MCF 10A (cell line): ENCODE data around the gene RTKN2. TPM values are rescaled to one million over a fixed set of nuclear protein-coding genes. Genes with fewer than 3 reads are reported as not detected.

Experiments used
- BruUV-seq: library from RNA; stranded (reverse); fragments of 400-500 nt; replicated peaks from 2 replicates; lab custom pipeline; 2021; lab: Mats Ljungman, UMichigan
- CTCF ChIA-PET: fragments of 300-600 bp; sonication (Branson Sonifier 250); formaldehyde crosslinking; extraction: SDS; loops from one replicate; lab custom pipeline; 2021; ENCODE audit warnings: antibody characterized with exemption, inconsistent platforms; lab: Yijun Ruan, JAX
- POLR2A ChIA-PET: fragments of 300-600, 350-650 bp; sonication (Branson Sonifier 250); formaldehyde crosslinking; extraction: SDS; loops from one replicate; lab custom pipeline; 2020; ENCODE audit warnings: antibody characterized with exemption, inconsistent platforms; lab: Yijun Ruan, JAX
- DNase-seq: peaks from one replicate; pipeline ENCODE4 v3.0.0-alpha.2; 2018; ENCODE audit not compliant: unreplicated experiment
- H3K27ac Mint-ChIP-seq: one replicate; pipeline ENCODE4 v1.8.0; 2022; ENCODE audit warnings: mild to moderate bottlenecking, low read depth, mixed read lengths; ENCODE audit not compliant: unreplicated experiment
- H3K27me3 Mint-ChIP-seq: one replicate; pipeline ENCODE4 v1.8.0; 2022; ENCODE audit warnings: mixed read lengths; ENCODE audit not compliant: insufficient read depth, unreplicated experiment
- H3K36me3 Mint-ChIP-seq: one replicate; pipeline ENCODE4 v1.8.0; 2022; ENCODE audit warnings: mild to moderate bottlenecking, moderate library complexity, mixed read lengths; ENCODE audit not compliant: insufficient read depth, unreplicated experiment
- H3K4me1 Mint-ChIP-seq: one replicate; pipeline ENCODE4 v1.8.0; 2022; ENCODE audit warnings: mixed read lengths; ENCODE audit not compliant: insufficient read depth, unreplicated experiment
- H3K4me3 Mint-ChIP-seq: one replicate; pipeline ENCODE4 v1.8.0; 2022; ENCODE audit warnings: mild to moderate bottlenecking, moderate library complexity, mixed read lengths; ENCODE audit not compliant: unreplicated experiment
- H3K9me3 Mint-ChIP-seq: one replicate; pipeline ENCODE4 v1.8.0; 2022; ENCODE audit warnings: mixed read lengths; ENCODE audit not compliant: unreplicated experiment
- CTCF ChIP-seq: fragments of 200-600 bp; IDR thresholded peaks from one replicate; pipeline ENCODE4 v1.8.0; 2022; ENCODE audit warnings: antibody characterized with exemption, mild to moderate bottlenecking; ENCODE audit not compliant: unreplicated experiment
- intact Hi-C: fragments of 100-400 bp; cut with micrococcal nuclease; formaldehyde crosslinking; loops from 2 replicates; pipeline ENCODE4 v1.14.1; 2022
- total RNA-seq: library from RNA; stranded (reverse); gene quantifications from 2 replicates; pipeline ENCODE4 v1.2.3, GENCODE V29; 2022

Gene RTKN2
- total RNA-seq, 1 experiment from 2014 or later, result 2.6 TPM

- Mint-ChIP-seq H3K36me3 (no peaks in the 10 kb centered on the region), H3K4me3 (no peak overlapping the region), H3K4me1 (peaks cover 21% of the 10 kb centered on the region), H3K9me3 (no peaks in the 10 kb centered on the region), H3K27ac (no peak overlapping the region), H3K27me3 (no peaks in the 10 kb centered on the region)
- ChIA-PET POLR2A (interaction anchor here (0.6 to 0.7 kb wide), 3 partner anchors 22 to 193 kb away, joined by 3 read pairs; no protein-coding TSS in a partner anchor), CTCF (interaction anchor here (0.6 kb wide), 1 partner anchor 337 kb away, joined by 4 read pairs; no protein-coding TSS in a partner anchor)
- no peak for DNase-seq
- intact Hi-C loops, result no loop called here
- BruUV-seq, result no TSS peak
- no peak for TF ChIP-seq CTCF
Observed at GRCh38 chr10:62233356-62234076, 35.1 kb downstream of the RTKN2 start.

GRCh38 chr10:62231805-62232204 is 36.8 kb downstream of the RTKN2 start:
- no peaks in the 10 kb centered on the region for H3K27me3 Mint-ChIP-seq
- DNase-seq, result no peak
- ChIA-PET POLR2A (interaction anchor here (0.7 to 1.2 kb wide), 4 partner anchors 12 to 412 kb away, joined by 3 to 4 read pairs (median 3); no protein-coding TSS in a partner anchor), CTCF (interaction anchor here (0.6 to 1.5 kb wide), 4 partner anchors 13 to 194 kb away, joined by 3 to 5 read pairs (median 3); no protein-coding TSS in a partner anchor)
- no peak for TF ChIP-seq CTCF
- H3K27ac Mint-ChIP-seq, result peak overlapping the region; percentile 88
- intact Hi-C loops, result no loop called here
- peaks cover 21% of the 10 kb centered on the region for H3K4me1 Mint-ChIP-seq
- no peaks in the 10 kb centered on the region for H3K9me3 Mint-ChIP-seq
- BruUV-seq, result no TSS peak
- no peak overlapping the region for H3K4me3 Mint-ChIP-seq
- no peaks in the 10 kb centered on the region for H3K36me3 Mint-ChIP-seq

GRCh38 chr10:62231371-62231770 is 37.3 kb downstream of the RTKN2 start:
- intact Hi-C loops, result no loop called here
- peak; percentile 59 for DNase-seq
- no peak for TF ChIP-seq CTCF
- Mint-ChIP-seq H3K9me3 (no peaks in the 10 kb centered on the region), H3K27me3 (no peaks in the 10 kb centered on the region), H3K36me3 (no peaks in the 10 kb centered on the region), H3K4me1 (peaks cover 21% of the 10 kb centered on the region), H3K27ac (peak overlapping the region; percentile 88), H3K4me3 (no peak overlapping the region)
- POLR2A ChIA-PET, result interaction anchor here (0.6 to 1.2 kb wide), 6 partner anchors 12 to 902 kb away, joined by 3 to 4 read pairs (median 3); partner anchors contain the start of gene NRBF2
- no TSS peak for BruUV-seq
- CTCF ChIA-PET, result interaction anchor here (0.6 to 1.5 kb wide), 5 partner anchors 14 to 490 kb away, joined by 3 to 5 read pairs (median 3); no protein-coding TSS in a partner anchor

- no peak for TF ChIP-seq CTCF
- BruUV-seq, result no TSS peak
- Mint-ChIP-seq H3K36me3 (no peaks in the 10 kb centered on the region), H3K27me3 (no peaks in the 10 kb centered on the region), H3K4me3 (no peak overlapping the region), H3K9me3 (no peaks in the 10 kb centered on the region), H3K4me1 (peaks cover 21% of the 10 kb centered on the region), H3K27ac (peak overlapping the region; percentile 88)
- intact Hi-C loops, result no loop called here
- CTCF ChIA-PET, result interaction anchor here (0.6 to 1.5 kb wide), 3 partner anchors 15 to 489 kb away, joined by 3 to 5 read pairs (median 3); no protein-coding TSS in a partner anchor
- DNase-seq, result no peak
- POLR2A ChIA-PET, result interaction anchor here (1.0 to 1.2 kb wide), 2 partner anchors 13 to 171 kb away, joined by 3 to 4 read pairs; no protein-coding TSS in a partner anchor
Observed at GRCh38 chr10:62230344-62231121, 38.1 kb downstream of the RTKN2 start.
